ENCODE data around the gene DRC7. TPM values are rescaled to one million over a fixed set of nuclear protein-coding genes. Genes with fewer than 3 reads are reported as not detected.

Gene DRC7
- total RNA-seq, 4 donors from 2014 or later: 0.22 to 2.1 TPM; not detected in 2

DNA sequence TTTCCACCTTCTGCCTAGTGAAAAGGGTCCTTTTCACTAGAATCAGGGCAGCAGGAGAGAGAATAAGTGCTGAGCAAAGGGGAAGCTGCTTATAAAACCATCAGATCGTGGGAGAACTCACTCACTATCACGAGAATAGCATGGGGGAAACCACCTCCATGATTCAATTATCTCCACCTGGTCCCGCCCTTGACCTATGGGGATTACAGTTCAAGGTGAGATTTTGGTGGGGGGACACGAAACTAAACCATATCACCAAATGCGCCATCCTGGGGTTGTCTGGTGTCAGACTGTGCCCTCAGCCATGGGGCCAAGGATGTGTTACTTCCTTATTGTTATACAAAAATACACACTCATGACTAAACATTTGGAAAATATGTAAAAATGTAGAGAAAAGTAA is 30.5 kb downstream of the DRC7 start:
- 67 to 70% methylated on average over 5 of the region's 5 CpGs for WGBS, 2 donors
- Histone ChIP-seq H3K4me1 (no peaks in the 10 kb centered on the region), H3K9me3 (no peaks in the 10 kb centered on the region), H3K36me3 (no peaks in the 10 kb centered on the region), H3K27ac (no peak overlapping the region), H3K4me3 (no peak overlapping the region), H3K27me3 (no peaks in the 10 kb centered on the region)
- no peak for DNase-seq (ENCODE audit: low spot score in 2 of 2)
- TF ChIP-seq, protein P1, sequence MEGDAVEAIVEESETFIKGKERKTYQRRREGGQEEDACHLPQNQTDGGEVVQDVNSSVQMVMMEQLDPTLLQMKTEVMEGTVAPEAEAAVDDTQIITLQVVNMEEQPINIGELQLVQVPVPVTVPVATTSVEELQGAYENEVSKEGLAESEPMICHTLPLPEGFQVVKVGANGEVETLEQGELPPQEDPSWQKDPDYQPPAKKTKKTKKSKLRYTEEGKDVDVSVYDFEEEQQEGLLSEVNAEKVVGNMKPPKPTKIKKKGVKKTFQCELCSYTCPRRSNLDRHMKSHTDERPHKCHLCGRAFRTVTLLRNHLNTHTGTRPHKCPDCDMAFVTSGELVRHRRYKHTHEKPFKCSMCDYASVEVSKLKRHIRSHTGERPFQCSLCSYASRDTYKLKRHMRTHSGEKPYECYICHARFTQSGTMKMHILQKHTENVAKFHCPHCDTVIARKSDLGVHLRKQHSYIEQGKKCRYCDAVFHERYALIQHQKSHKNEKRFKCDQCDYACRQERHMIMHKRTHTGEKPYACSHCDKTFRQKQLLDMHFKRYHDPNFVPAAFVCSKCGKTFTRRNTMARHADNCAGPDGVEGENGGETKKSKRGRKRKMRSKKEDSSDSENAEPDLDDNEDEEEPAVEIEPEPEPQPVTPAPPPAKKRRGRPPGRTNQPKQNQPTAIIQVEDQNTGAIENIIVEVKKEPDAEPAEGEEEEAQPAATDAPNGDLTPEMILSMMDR (IDR thresholded peaks at IDR 0.05): no peak
- TF ChIP-seq EP300 (IDR thresholded peaks at IDR 0.05) (no peak), POLR2A (IDR thresholded peaks at IDR 0.05) (no peak)

DNA sequence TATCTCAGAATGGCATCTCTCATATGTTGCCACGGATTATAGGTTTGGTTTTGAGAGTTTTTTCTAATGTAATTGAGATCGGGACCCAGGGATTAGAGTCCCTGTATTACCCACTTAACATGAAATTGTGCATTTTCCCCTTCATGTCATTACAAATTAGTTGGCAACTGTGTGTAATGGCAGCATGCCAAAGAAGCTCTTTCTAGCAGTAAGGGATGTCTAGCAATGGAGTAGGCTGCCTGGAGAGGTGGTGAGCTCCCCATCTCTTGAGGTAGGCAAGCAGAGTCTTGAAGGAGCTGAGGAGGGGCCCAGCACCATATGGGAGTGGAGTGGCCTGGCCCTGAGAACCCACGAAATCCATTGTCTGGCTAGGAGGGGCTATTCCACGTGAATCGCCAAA is 30.9 kb downstream of the DRC7 start:
- no peak overlapping the region for H3K4me3 ChIP-seq
- no peaks in the 10 kb centered on the region for H3K27me3 ChIP-seq
- no peaks in the 10 kb centered on the region for H3K4me1 ChIP-seq
- no peak for DNase-seq (ENCODE audit: low spot score in 2 of 2)
- no peak overlapping the region for H3K27ac ChIP-seq
- no peaks in the 10 kb centered on the region for H3K9me3 ChIP-seq
- 73% methylated on average over 5 of the region's 5 CpGs for WGBS, 2 donors
- H3K36me3 ChIP-seq: no peaks in the 10 kb centered on the region
- no peak for TF ChIP-seq POLR2A (IDR thresholded peaks at IDR 0.05)
- no peak for TF ChIP-seq EP300 (IDR thresholded peaks at IDR 0.05)
- TF ChIP-seq, protein P1 (IDR thresholded peaks at IDR 0.05): no peak

DNA sequence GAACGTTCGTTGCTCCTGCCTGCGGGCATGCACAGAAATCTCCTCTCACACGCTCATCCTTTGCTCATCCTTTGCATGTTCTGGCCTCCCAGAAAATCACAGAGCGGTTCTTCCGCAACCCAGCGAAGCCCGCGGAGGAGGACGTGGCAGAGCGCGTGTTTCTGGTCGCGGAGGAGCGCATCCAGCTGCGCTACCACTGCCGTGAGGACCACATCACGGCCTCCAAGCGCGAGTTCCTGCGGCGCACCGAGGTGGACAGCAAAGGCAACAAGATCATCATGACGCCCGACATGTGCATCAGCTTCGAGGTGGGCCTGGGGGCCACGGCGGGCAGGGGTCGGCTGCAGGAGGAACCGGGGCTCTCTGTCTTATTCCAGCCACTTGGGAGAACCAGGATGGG is 31.4 kb downstream of the DRC7 start:
- Histone ChIP-seq H3K4me3 (no peak overlapping the region), H3K36me3 (no peaks in the 10 kb centered on the region), H3K4me1 (no peaks in the 10 kb centered on the region), H3K27ac (no peak overlapping the region), H3K9me3 (no peaks in the 10 kb centered on the region), H3K27me3 (no peaks in the 10 kb centered on the region)
- 89 to 92% methylated on average over 30 of the region's 30 CpGs for WGBS, 2 donors
- no peak for DNase-seq (ENCODE audit: low spot score in 2 of 2)
- TF ChIP-seq, protein P1 (IDR thresholded peaks at IDR 0.05): no peak
- TF ChIP-seq EP300 (IDR thresholded peaks at IDR 0.05): no peak
- TF ChIP-seq POLR2A (IDR thresholded peaks at IDR 0.05): no peak

- H3K4me1 ChIP-seq: no peaks in the 10 kb centered on the region
- H3K36me3 ChIP-seq: no peaks in the 10 kb centered on the region
- 73 to 78% methylated on average over 7 of the region's 7 CpGs for WGBS, 2 donors
- no peak for DNase-seq (ENCODE audit: low spot score in 2 of 2)
- H3K4me3 ChIP-seq: no peak overlapping the region
- TF ChIP-seq, protein P1 (IDR thresholded peaks at IDR 0.05): no peak
- TF ChIP-seq EP300 (IDR thresholded peaks at IDR 0.05): no peak
- TF ChIP-seq POLR2A (IDR thresholded peaks at IDR 0.05): no peak
- H3K9me3 ChIP-seq: no peaks in the 10 kb centered on the region
- no peaks in the 10 kb centered on the region for H3K27me3 ChIP-seq
- no peak overlapping the region for H3K27ac ChIP-seq
Measured at GRCh38 chr16:57726433-57726947, 31.9 kb downstream of the DRC7 start.

DNA sequence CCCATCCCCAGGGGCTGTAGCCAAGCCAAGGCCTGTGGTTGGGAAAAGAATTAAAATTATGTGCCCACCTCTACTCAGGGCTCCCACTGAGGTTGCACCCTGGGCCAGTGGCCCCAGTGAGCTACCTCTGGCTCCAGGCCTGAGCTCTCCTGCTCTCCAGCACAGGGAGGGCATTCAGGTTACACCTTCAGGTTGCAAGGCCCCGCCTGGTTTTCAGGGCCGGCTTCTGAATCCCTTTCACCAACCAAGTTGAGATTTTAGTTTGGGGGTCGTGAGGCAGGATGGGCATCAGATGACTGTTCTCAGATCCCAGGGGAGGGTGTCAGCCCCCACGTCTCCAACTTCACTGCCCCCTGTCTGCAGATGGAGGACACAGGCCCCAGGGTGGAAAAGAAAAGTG is 33.0 kb downstream of the DRC7 start:
- Histone ChIP-seq H3K27ac (no peak overlapping the region), H3K4me3 (no peak overlapping the region), H3K4me1 (no peaks in the 10 kb centered on the region), H3K9me3 (no peaks in the 10 kb centered on the region), H3K36me3 (no peaks in the 10 kb centered on the region), H3K27me3 (no peaks in the 10 kb centered on the region)
- TF ChIP-seq, protein P1 (IDR thresholded peaks at IDR 0.05): no peak
- no peak for TF ChIP-seq EP300 (IDR thresholded peaks at IDR 0.05)
- no peak for TF ChIP-seq POLR2A (IDR thresholded peaks at IDR 0.05)
- DNase-seq (ENCODE audit: low spot score in 2 of 2): no peak
- WGBS, 2 donors: 55% methylated on average over 3 to 4 of the region's 4 CpGs
